ENCODE results near the gene CNTLN. TPM values are rescaled to one million over a fixed set of nuclear protein-coding genes. Genes with fewer than 3 reads are reported as not detected.

CNTLN gene
- total RNA-seq, 1 donor from 2014 or later: 4.1 TPM

- no peaks in the 10 kb centered on the region for H3K27me3 ChIP-seq (ENCODE audit: control insufficient read depth, insufficient read depth, low read length)
- DNase-seq (ENCODE audit: low read depth): no peak
- H3K4me3 ChIP-seq (ENCODE audit: low read depth, low read length): no peak overlapping the region
- H3K36me3 ChIP-seq (ENCODE audit: control insufficient read depth, insufficient read depth, low read length): no peaks in the 10 kb centered on the region
- TF ChIP-seq CTCF (IDR thresholded peaks at IDR 0.05; ENCODE audit: insufficient read depth, low read length, poor library complexity, severe bottlenecking): no peak
Measured at GRCh38 chr9:17319864-17320263, 185.0 kb downstream of the CNTLN start.

- H3K27me3 ChIP-seq (ENCODE audit: control insufficient read depth, insufficient read depth, low read length): no peaks in the 10 kb centered on the region
- no peak overlapping the region for H3K4me3 ChIP-seq (ENCODE audit: low read depth, low read length)
- no peak for TF ChIP-seq CTCF (IDR thresholded peaks at IDR 0.05; ENCODE audit: insufficient read depth, low read length, poor library complexity, severe bottlenecking)
- no peak for DNase-seq (ENCODE audit: low read depth)
- no peaks in the 10 kb centered on the region for H3K36me3 ChIP-seq (ENCODE audit: control insufficient read depth, insufficient read depth, low read length)
Measured at GRCh38 chr9:17322882-17323864, 188.3 kb downstream of the CNTLN start.

- TF ChIP-seq CTCF (IDR thresholded peaks at IDR 0.05; ENCODE audit: insufficient read depth, low read length, poor library complexity, severe bottlenecking): no peak
- Histone ChIP-seq H3K36me3 (ENCODE audit: control insufficient read depth, insufficient read depth, low read length) (no peaks in the 10 kb centered on the region), H3K4me3 (ENCODE audit: low read depth, low read length) (no peak overlapping the region), H3K27me3 (ENCODE audit: control insufficient read depth, insufficient read depth, low read length) (no peaks in the 10 kb centered on the region)
- no peak for DNase-seq (ENCODE audit: low read depth)
Measured at GRCh38 chr9:17328331-17328730, 193.5 kb downstream of the CNTLN start.

- no peaks in the 10 kb centered on the region for H3K27me3 ChIP-seq (ENCODE audit: control insufficient read depth, insufficient read depth, low read length)
- H3K4me3 ChIP-seq (ENCODE audit: low read depth, low read length): no peak overlapping the region
- TF ChIP-seq CTCF (IDR thresholded peaks at IDR 0.05; ENCODE audit: insufficient read depth, low read length, poor library complexity, severe bottlenecking): no peak
- no peaks in the 10 kb centered on the region for H3K36me3 ChIP-seq (ENCODE audit: control insufficient read depth, insufficient read depth, low read length)
- no peak for DNase-seq (ENCODE audit: low read depth)
Measured at GRCh38 chr9:17330097-17330496, 195.3 kb downstream of the CNTLN start.

- Histone ChIP-seq H3K4me3 (ENCODE audit: low read depth, low read length) (no peak overlapping the region), H3K27me3 (ENCODE audit: control insufficient read depth, insufficient read depth, low read length) (no peaks in the 10 kb centered on the region), H3K36me3 (ENCODE audit: control insufficient read depth, insufficient read depth, low read length) (no peaks in the 10 kb centered on the region)
- TF ChIP-seq CTCF (IDR thresholded peaks at IDR 0.05; ENCODE audit: insufficient read depth, low read length, poor library complexity, severe bottlenecking): no peak
- DNase-seq (ENCODE audit: low read depth): no peak
Measured at GRCh38 chr9:17332115-17332514, 197.3 kb downstream of the CNTLN start.
